ENCODE results near the gene CHCHD5. TPM values are rescaled to one million over a fixed set of nuclear protein-coding genes. Genes with fewer than 3 reads are reported as not detected.
A peak's percentile ranks its signal among the peaks of the same experiment; 100 is the strongest.

CHCHD5 gene
- polyA plus RNA-seq, 4 donors = 28.0 to 50.8 (median 38.8) TPM

- WGBS, 3 donors = 84 to 92% (median 90%) methylated on average over 8 of the region's 8 CpGs
- no peak for FAIRE-seq
- peaks cover 0 to 17% (median 5%) of the 10 kb centered on the region in 3 donors for H3K4me1 ChIP-seq (ENCODE audit: control insufficient read depth in 3 of 3, insufficient read depth in 2 of 3, low read depth in 1 of 3, low read length in 2 of 3)
- no peak overlapping the region for H3K4me3 ChIP-seq (ENCODE audit: low read depth in 1 of 3, low read length in 3 of 3)
- no peak overlapping the region for H3K27ac ChIP-seq (ENCODE audit: low read depth in 1 of 3, low read length in 2 of 3)
- DNase-seq = no peak
- no peaks in the 10 kb centered on the region for H3K27me3 ChIP-seq (ENCODE audit: control insufficient read depth in 3 of 3, insufficient read depth in 3 of 3, low read length in 3 of 3)
- H3K9me3 ChIP-seq (ENCODE audit: control insufficient read depth in 2 of 2, insufficient read depth in 1 of 2, low read depth in 1 of 2, low read length in 1 of 2) = no peaks in the 10 kb centered on the region
- no peaks in the 10 kb centered on the region for H3K36me3 ChIP-seq (ENCODE audit: control insufficient read depth in 3 of 3, insufficient read depth in 2 of 3, low read depth in 1 of 3, low read length in 3 of 3)
Observed at GRCh38 chr2:112629823-112630222, 45.4 kb downstream of the CHCHD5 start.

DNA sequence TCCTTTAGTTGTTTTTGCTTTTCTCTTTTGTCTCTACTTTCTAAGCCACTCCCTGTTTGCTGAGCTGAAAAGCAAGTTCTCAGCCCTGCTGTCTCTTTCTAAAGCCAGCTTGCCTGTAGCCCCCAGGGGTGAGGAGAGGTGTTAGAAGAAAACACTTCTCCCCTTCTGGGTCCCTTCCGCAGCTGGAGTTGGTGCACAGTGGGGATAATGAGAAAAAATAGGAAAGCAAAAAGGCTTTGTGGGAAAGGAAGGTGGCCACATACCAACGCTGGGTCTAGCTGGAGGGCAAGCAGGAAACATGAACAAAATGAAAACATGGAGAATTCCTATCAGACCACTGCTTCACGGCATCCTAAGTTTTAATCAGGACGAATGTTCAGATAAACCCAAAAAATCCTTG lies 45.9 kb downstream of the CHCHD5 start:
- DNase-seq (no peak), FAIRE-seq (no peak)
- no peaks in the 10 kb centered on the region for H3K27me3 ChIP-seq (ENCODE audit: control insufficient read depth in 3 of 3, insufficient read depth in 3 of 3, low read length in 3 of 3)
- WGBS, 3 donors = 73 to 82% (median 78%) methylated on average over 4 of the region's 4 CpGs
- no peak overlapping the region for H3K4me3 ChIP-seq (ENCODE audit: low read depth in 1 of 3, low read length in 3 of 3)
- no peaks in the 10 kb centered on the region for H3K36me3 ChIP-seq (ENCODE audit: control insufficient read depth in 3 of 3, insufficient read depth in 2 of 3, low read depth in 1 of 3, low read length in 3 of 3)
- H3K27ac ChIP-seq (ENCODE audit: low read depth in 1 of 3, low read length in 2 of 3) = peak overlapping the region in 1 of 3 donors; percentile 8
- peaks cover 0 to 17% (median 5%) of the 10 kb centered on the region in 3 donors for H3K4me1 ChIP-seq (ENCODE audit: control insufficient read depth in 3 of 3, insufficient read depth in 2 of 3, low read depth in 1 of 3, low read length in 2 of 3)
- no peaks in the 10 kb centered on the region for H3K9me3 ChIP-seq (ENCODE audit: control insufficient read depth in 2 of 2, insufficient read depth in 1 of 2, low read depth in 1 of 2, low read length in 1 of 2)

GRCh38 chr2:112633708-112634107 lies 49.3 kb downstream of the CHCHD5 start:
- FAIRE-seq = no peak
- Histone ChIP-seq H3K4me3 (ENCODE audit: low read depth in 1 of 3, low read length in 3 of 3) (no peak overlapping the region), H3K27ac (ENCODE audit: low read depth in 1 of 3, low read length in 2 of 3) (no peak overlapping the region), H3K27me3 (ENCODE audit: control insufficient read depth in 3 of 3, insufficient read depth in 3 of 3, low read length in 3 of 3) (no peaks in the 10 kb centered on the region), H3K9me3 (ENCODE audit: control insufficient read depth in 2 of 2, insufficient read depth in 1 of 2, low read depth in 1 of 2, low read length in 1 of 2) (no peaks in the 10 kb centered on the region), H3K36me3 (ENCODE audit: control insufficient read depth in 3 of 3, insufficient read depth in 2 of 3, low read depth in 1 of 3, low read length in 3 of 3) (no peaks in the 10 kb centered on the region), H3K4me1 (ENCODE audit: control insufficient read depth in 3 of 3, insufficient read depth in 2 of 3, low read depth in 1 of 3, low read length in 2 of 3) (peaks cover 0 to 9% (median 3%) of the 10 kb centered on the region in 3 donors)
- WGBS, 3 donors = 84 to 96% (median 94%) methylated on average over 5 of the region's 5 CpGs
- peak in 1 of 2 donors; percentile 1 for DNase-seq

DNA sequence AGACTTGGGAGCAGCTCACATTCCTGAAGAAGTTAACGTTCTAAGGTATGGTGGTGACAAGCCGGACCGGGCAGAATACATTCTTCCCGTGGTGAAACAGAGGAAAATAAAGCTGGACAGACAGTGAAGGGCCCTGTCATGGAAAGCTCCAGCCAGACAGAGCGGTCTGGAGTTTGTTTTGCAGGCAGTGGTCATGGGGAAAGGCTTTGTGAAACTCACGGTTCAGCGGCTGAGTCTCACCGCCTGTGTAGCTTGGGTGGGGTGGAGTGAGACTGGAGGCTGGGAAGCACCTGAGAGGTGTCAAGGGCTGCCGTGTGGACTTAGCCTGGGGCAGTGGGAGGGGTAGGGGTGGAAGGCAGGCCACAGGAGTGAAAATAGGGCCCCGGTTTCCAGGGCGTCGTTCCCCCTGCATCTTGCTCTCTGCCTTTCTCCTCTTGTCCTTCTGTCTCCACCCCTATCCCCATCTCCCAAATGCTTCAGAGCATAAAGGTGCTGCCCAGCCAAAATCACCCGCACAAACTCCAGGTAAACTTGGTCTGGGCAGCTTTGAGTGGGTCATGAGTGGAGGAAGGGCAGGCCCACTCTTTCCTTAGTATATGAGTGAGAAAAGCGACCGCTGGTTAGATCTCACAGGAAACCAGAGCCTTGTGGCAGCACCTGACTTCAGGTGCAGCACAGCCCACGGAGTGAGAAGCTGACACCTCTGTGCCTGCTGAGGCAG lies 49.9 kb downstream of the CHCHD5 start:
- FAIRE-seq (no peak), DNase-seq (peak in 1 of 2 donors; percentile 5)
- no peaks in the 10 kb centered on the region for H3K9me3 ChIP-seq (ENCODE audit: control insufficient read depth in 2 of 2, insufficient read depth in 1 of 2, low read depth in 1 of 2, low read length in 1 of 2)
- no peaks in the 10 kb centered on the region for H3K27me3 ChIP-seq (ENCODE audit: control insufficient read depth in 3 of 3, insufficient read depth in 3 of 3, low read length in 3 of 3)
- H3K27ac ChIP-seq (ENCODE audit: low read depth in 1 of 3, low read length in 2 of 3) = no peak overlapping the region
- peaks cover 0 to 9% (median 3%) of the 10 kb centered on the region in 3 donors for H3K4me1 ChIP-seq (ENCODE audit: control insufficient read depth in 3 of 3, insufficient read depth in 2 of 3, low read depth in 1 of 3, low read length in 2 of 3)
- H3K36me3 ChIP-seq (ENCODE audit: control insufficient read depth in 3 of 3, insufficient read depth in 2 of 3, low read depth in 1 of 3, low read length in 3 of 3) = no peaks in the 10 kb centered on the region
- WGBS, 3 donors = 79 to 82% (median 81%) methylated on average over 16 of the region's 16 CpGs
- H3K4me3 ChIP-seq (ENCODE audit: low read depth in 1 of 3, low read length in 3 of 3) = no peak overlapping the region

- H3K9me3 ChIP-seq (ENCODE audit: control insufficient read depth in 2 of 2, insufficient read depth in 1 of 2, low read depth in 1 of 2, low read length in 1 of 2) = no peaks in the 10 kb centered on the region
- no peak overlapping the region for H3K27ac ChIP-seq (ENCODE audit: low read depth in 1 of 3, low read length in 2 of 3)
- 88 to 95% (median 93%) methylated on average over 6 of the region's 6 CpGs for WGBS, 3 donors
- no peak for DNase-seq
- no peak overlapping the region for H3K4me3 ChIP-seq (ENCODE audit: low read depth in 1 of 3, low read length in 3 of 3)
- H3K36me3 ChIP-seq (ENCODE audit: control insufficient read depth in 3 of 3, insufficient read depth in 2 of 3, low read depth in 1 of 3, low read length in 3 of 3) = no peaks in the 10 kb centered on the region
- no peaks in the 10 kb centered on the region for H3K27me3 ChIP-seq (ENCODE audit: control insufficient read depth in 3 of 3, insufficient read depth in 3 of 3, low read length in 3 of 3)
- no peak for FAIRE-seq
- peaks cover 0 to 9% (median 3%) of the 10 kb centered on the region in 3 donors for H3K4me1 ChIP-seq (ENCODE audit: control insufficient read depth in 3 of 3, insufficient read depth in 2 of 3, low read depth in 1 of 3, low read length in 2 of 3)
Observed at GRCh38 chr2:112634874-112635157, 50.4 kb downstream of the CHCHD5 start.

- Histone ChIP-seq H3K4me1 (ENCODE audit: control insufficient read depth in 3 of 3, insufficient read depth in 2 of 3, low read depth in 1 of 3, low read length in 2 of 3) (peaks cover 0 to 4% (median 3%) of the 10 kb centered on the region in 3 donors), H3K4me3 (ENCODE audit: low read depth in 1 of 3, low read length in 3 of 3) (no peak overlapping the region), H3K9me3 (ENCODE audit: control insufficient read depth in 2 of 2, insufficient read depth in 1 of 2, low read depth in 1 of 2, low read length in 1 of 2) (no peaks in the 10 kb centered on the region), H3K27ac (ENCODE audit: low read depth in 1 of 3, low read length in 2 of 3) (no peak overlapping the region), H3K27me3 (ENCODE audit: control insufficient read depth in 3 of 3, insufficient read depth in 3 of 3, low read length in 3 of 3) (no peaks in the 10 kb centered on the region), H3K36me3 (ENCODE audit: control insufficient read depth in 3 of 3, insufficient read depth in 2 of 3, low read depth in 1 of 3, low read length in 3 of 3) (no peaks in the 10 kb centered on the region)
- WGBS, 3 donors = 77 to 81% (median 78%) methylated on average over 7 of the region's 7 CpGs
- FAIRE-seq (no peak), DNase-seq (no peak)
Observed at GRCh38 chr2:112636605-112637288, 52.3 kb downstream of the CHCHD5 start.

DNA sequence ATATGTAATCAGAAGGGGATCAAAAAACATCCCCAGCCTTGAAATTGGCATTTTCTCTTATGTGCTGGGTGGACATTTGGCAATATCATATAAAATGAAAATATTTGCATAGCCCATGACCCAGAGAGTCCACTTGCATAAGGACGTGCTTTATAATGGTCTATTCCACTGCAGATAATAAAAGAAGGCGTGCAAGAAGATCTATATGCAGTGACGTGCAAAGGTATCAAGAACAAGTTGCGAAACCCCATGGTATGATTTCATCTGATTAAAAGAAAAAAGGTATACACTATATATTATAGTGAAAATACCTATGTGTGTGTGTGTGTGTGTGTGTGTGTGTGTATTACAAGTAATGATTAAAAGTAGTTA lies 52.9 kb downstream of the CHCHD5 start:
- WGBS, 3 donors = 40 to 76% (median 70%) methylated on average over 4 of the region's 4 CpGs
- FAIRE-seq (no peak), DNase-seq (peak in 1 of 2 donors; percentile 44)
- Histone ChIP-seq H3K9me3 (ENCODE audit: control insufficient read depth in 2 of 2, insufficient read depth in 1 of 2, low read depth in 1 of 2, low read length in 1 of 2) (no peaks in the 10 kb centered on the region), H3K27ac (ENCODE audit: low read depth in 1 of 3, low read length in 2 of 3) (no peak overlapping the region), H3K27me3 (ENCODE audit: control insufficient read depth in 3 of 3, insufficient read depth in 3 of 3, low read length in 3 of 3) (no peaks in the 10 kb centered on the region), H3K4me1 (ENCODE audit: control insufficient read depth in 3 of 3, insufficient read depth in 2 of 3, low read depth in 1 of 3, low read length in 2 of 3) (peaks cover 0 to 3% (median 0%) of the 10 kb centered on the region in 3 donors), H3K4me3 (ENCODE audit: low read depth in 1 of 3, low read length in 3 of 3) (no peak overlapping the region), H3K36me3 (ENCODE audit: control insufficient read depth in 3 of 3, insufficient read depth in 2 of 3, low read depth in 1 of 3, low read length in 3 of 3) (no peaks in the 10 kb centered on the region)
